GM23338 (cell line): ENCODE measurements around the gene RINT1. TPM values are rescaled to one million over a fixed set of nuclear protein-coding genes. Genes with fewer than 3 reads are reported as not detected.

ENCODE experiments used
- ATAC-seq: fragments of 200-7000 bp; cut with Tn5 transposase; 3 replicates; pipeline ENCODE4 v1.9.1; 2020
- DNase-seq: peaks from one replicate; pipeline ENCODE4 v3.0.0-alpha.2; 2015; ENCODE audit warnings: low spot score
- H2AFZ ChIP-seq: fragments of 200-600 bp; sonication (generic); 2 replicates; pipeline ENCODE4 v1.8.0; 2016; ENCODE audit warnings: antibody characterized with exemption, mild to moderate bottlenecking, moderate library complexity
- H3F3A ChIP-seq: fragments of 200-600 bp; sonication (generic); replicated peaks from 2 replicates; pipeline ENCODE4 v1.8.0; 2017; ENCODE audit warnings: antibody characterized with exemption, mixed run types, low read depth
- H3K27ac ChIP-seq: fragments of 200-600 bp; sonication (generic); 2 replicates; pipeline ENCODE4 v1.6.1; 2016; ENCODE audit warnings: low read depth
- H3K27me3 ChIP-seq: fragments of 200-600 bp; sonication (generic); 2 replicates; pipeline ENCODE4 v1.8.0; 2016; ENCODE audit warnings: mild to moderate bottlenecking, mixed run types, moderate library complexity; ENCODE audit not compliant: insufficient read depth
- H3K36me3 ChIP-seq: fragments of 200-600 bp; sonication (generic); 2 replicates; pipeline ENCODE4 v1.8.0; 2016; ENCODE audit warnings: mild to moderate bottlenecking; ENCODE audit not compliant: insufficient read depth
- H3K4me1 ChIP-seq: fragments of 200-600 bp; sonication (generic); 2 replicates; pipeline ENCODE4 v1.8.0; 2016; ENCODE audit warnings: mild to moderate bottlenecking, moderate library complexity; ENCODE audit not compliant: insufficient read depth
- H3K4me2 ChIP-seq: fragments of 200-600 bp; sonication (generic); 2 replicates; pipeline ENCODE4 v1.7.1; 2017; ENCODE audit warnings: mixed run types
- H3K4me3 ChIP-seq: fragments of 200-600 bp; sonication (generic); 2 replicates; pipeline ENCODE4 v1.6.1; 2016; ENCODE audit warnings: mixed run types
- H3K79me2 ChIP-seq: fragments of 200-600 bp; sonication (generic); replicated peaks from 2 replicates; pipeline ENCODE4 v1.8.0; 2017; ENCODE audit warnings: mild to moderate bottlenecking; ENCODE audit not compliant: insufficient read depth
- H3K9me2 ChIP-seq: fragments of 200-600 bp; sonication (generic); 2 replicates; pipeline ENCODE4 v1.8.0; 2017; ENCODE audit not compliant: insufficient read depth
- H4K20me1 ChIP-seq: fragments of 200-600 bp; sonication (generic); replicated peaks from 2 replicates; pipeline ENCODE4 v1.8.0; 2017; ENCODE audit warnings: mild to moderate bottlenecking; ENCODE audit not compliant: insufficient read depth
- H3K27ac Mint-ChIP-seq: 2 replicates; pipeline ENCODE4 v1.8.0; 2020; ENCODE audit warnings: inconsistent platforms, mild to moderate bottlenecking, moderate library complexity, mixed read lengths
- H3K27me3 Mint-ChIP-seq: 3 replicates; pipeline ENCODE4 v1.8.0; 2022; ENCODE audit warnings: low read depth, mild to moderate bottlenecking, moderate library complexity, mixed read lengths, inconsistent platforms; ENCODE audit not compliant: insufficient read depth, poor library complexity
- H3K36me3 Mint-ChIP-seq: 3 replicates; pipeline ENCODE4 v1.8.0; 2021; ENCODE audit warnings: low read depth, mild to moderate bottlenecking, inconsistent platforms, moderate library complexity, mixed read lengths
- H3K4me1 Mint-ChIP-seq: 3 replicates; pipeline ENCODE4 v1.8.0; 2020; ENCODE audit warnings: mild to moderate bottlenecking, inconsistent platforms, mixed read lengths
- H3K4me3 Mint-ChIP-seq: 3 replicates; pipeline ENCODE4 v1.8.0; 2021; ENCODE audit warnings: moderate library complexity, mild to moderate bottlenecking, inconsistent platforms, mixed read lengths
- H3K9me3 Mint-ChIP-seq: 3 replicates; pipeline ENCODE4 v1.8.0; 2020; ENCODE audit warnings: moderate library complexity, mild to moderate bottlenecking, inconsistent platforms, mixed read lengths
- EZH2 ChIP-seq: fragments of 200-600 bp; sonication (generic); IDR thresholded peaks from one replicate; pipeline ENCODE4 v1.8.0; 2017; ENCODE audit warnings: antibody characterized with exemption, mild to moderate bottlenecking, low read depth; ENCODE audit not compliant: unreplicated experiment
- STAT1 ChIP-seq: IDR thresholded peaks from one replicate; pipeline ENCODE4 v1.6.1; 2016; ENCODE audit warnings: antibody characterized with exemption; ENCODE audit not compliant: unreplicated experiment
- ZNF462 ChIP-seq: fragments of 250-450 bp; sonication (Bioruptor Pico); IDR thresholded peaks from 2 replicates; pipeline ENCODE4 v1.5.0; 2020; ENCODE audit warnings: mild to moderate bottlenecking, moderate library complexity
- polyA plus RNA-seq: library from polyadenylated mRNA; unstranded; fragments of >200 nt; fragmentation: Nextera tagmentation; extraction: Ambion mirVana; gene quantifications from 2 replicates; pipeline ENCODE4 v1.2.1, GENCODE V29; 2016
- total RNA-seq: library from RNA; depleted of rRNA; stranded (reverse); fragments of >200 nt; shearing (Covaris generic); gene quantifications from 2 replicates; pipeline ENCODE4 v1.2.3, GENCODE V29; 2014
- TF ChIP-seq, protein P1 (sequence below), 2 experiments: fragments of 200-600 bp in 1 of 2; sonication (generic) in 1 of 2; conservative IDR thresholded peaks; 2 replicates each; pipeline versions ENCODE4 v1.5.1 to v1.6.1; 2016 to 2017; ENCODE audit warnings: antibody characterized with exemption in 2 of 2, low read depth in 2 of 2, mild to moderate bottlenecking in 2 of 2, moderate library complexity in 1 of 2

The RINT1 gene
- total and polyA plus RNA-seq, 2 experiments from 2014 or later: 18.5 to 31.2 TPM

DNA sequence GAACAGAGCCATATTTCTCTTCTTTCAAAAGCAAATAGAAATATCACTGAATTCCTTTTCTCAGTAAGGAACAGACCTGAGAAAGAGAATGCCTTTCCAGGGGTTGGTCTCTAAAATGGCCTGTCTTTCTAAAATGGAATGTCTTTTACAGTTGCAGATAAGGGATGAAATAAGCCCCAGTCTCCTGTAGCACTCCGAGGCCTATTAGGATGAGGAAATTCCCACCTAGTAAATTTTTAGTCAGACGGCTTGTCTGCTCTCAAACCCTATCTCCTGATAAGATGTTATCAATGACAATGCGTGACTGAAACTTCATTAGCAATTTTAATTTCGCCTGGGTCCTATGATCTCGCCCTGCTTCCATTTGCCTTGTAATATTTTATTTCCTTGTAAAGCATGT is 52.2 kb downstream of the RINT1 start:
- TF ChIP-seq EZH2 (no peak), STAT1 (no peak)
- no peaks in the 10 kb centered on the region for H3K36me3 ChIP-seq
- H3K27ac ChIP-seq: no peak overlapping the region
- no peaks in the 10 kb centered on the region for H3K79me2 ChIP-seq
- H3K27ac Mint-ChIP-seq: no peak overlapping the region
- H4K20me1 ChIP-seq: no peaks in the 10 kb centered on the region
- H2AFZ ChIP-seq: no peak overlapping the region
- ATAC-seq (no peak), DNase-seq (peak; percentile 27)
- H3K9me3 Mint-ChIP-seq: peaks cover 17% of the 10 kb centered on the region
- no peaks in the 10 kb centered on the region for H3K27me3 ChIP-seq
- no peak overlapping the region for H3K4me3 ChIP-seq
- no peak overlapping the region for H3K4me2 ChIP-seq
- H3K27me3 Mint-ChIP-seq: peaks cover 13% of the 10 kb centered on the region
- no peaks in the 10 kb centered on the region; the same call in 1 of the 2 replicates for H3K4me1 ChIP-seq
- H3K4me1 Mint-ChIP-seq: peaks cover 23% of the 10 kb centered on the region
- H3K4me3 Mint-ChIP-seq: no peak overlapping the region
- H3F3A ChIP-seq: no peaks in the 10 kb centered on the region
- peaks cover 3% of the 10 kb centered on the region; the same call in 1 of the 2 replicates for H3K9me2 ChIP-seq
- H3K36me3 Mint-ChIP-seq: peaks cover 11% of the 10 kb centered on the region

DNA sequence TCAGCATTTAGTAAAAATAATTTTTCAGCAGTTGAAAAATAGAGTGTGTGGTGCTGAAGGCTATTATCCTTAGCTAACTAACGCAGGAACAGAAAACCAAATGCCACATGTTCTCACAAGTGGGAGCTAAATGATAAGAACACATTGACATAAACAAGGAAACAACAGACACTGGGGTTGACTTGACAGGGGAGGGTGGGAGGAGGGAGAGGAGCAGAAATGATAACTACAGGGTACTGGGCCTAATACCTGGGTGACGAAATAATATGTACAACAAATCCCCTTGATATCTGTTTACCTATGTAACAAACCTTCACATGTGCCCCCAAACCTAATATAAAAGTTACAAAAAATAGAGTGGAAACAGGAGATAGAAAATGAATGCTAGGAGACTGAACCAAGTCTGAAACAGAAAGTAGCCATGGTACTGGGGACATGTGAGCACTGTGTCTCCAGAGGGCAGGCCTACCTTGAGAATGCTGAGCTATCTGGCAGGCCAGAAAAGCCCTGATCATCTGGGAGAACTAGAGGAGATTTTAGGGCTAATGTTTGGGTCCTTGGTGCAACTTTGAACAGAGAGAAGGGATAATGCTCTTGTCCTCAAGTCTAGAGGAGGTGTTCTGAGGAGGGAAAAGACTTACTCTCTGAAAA is 54.0 kb downstream of the RINT1 start:
- H3K27ac ChIP-seq: 0 out of 2 replicates have a peak overlapping the region, but pooled peaks have one; percentile 27
- peaks cover 11% of the 10 kb centered on the region for H3K36me3 Mint-ChIP-seq
- H3K9me3 Mint-ChIP-seq: peaks cover 17% of the 10 kb centered on the region
- H3K27ac Mint-ChIP-seq: no peak overlapping the region
- peaks cover 16% of the 10 kb centered on the region for H3K4me1 Mint-ChIP-seq
- no peak overlapping the region for H3K4me3 ChIP-seq
- H2AFZ ChIP-seq: no peak overlapping the region
- no peak overlapping the region for H3K4me3 Mint-ChIP-seq
- H3F3A ChIP-seq: no peaks in the 10 kb centered on the region; the same call in 1 of the 2 replicates
- no peak for TF ChIP-seq ZNF462 (CRISPR knock-in tag)
- TF ChIP-seq, protein P1, sequence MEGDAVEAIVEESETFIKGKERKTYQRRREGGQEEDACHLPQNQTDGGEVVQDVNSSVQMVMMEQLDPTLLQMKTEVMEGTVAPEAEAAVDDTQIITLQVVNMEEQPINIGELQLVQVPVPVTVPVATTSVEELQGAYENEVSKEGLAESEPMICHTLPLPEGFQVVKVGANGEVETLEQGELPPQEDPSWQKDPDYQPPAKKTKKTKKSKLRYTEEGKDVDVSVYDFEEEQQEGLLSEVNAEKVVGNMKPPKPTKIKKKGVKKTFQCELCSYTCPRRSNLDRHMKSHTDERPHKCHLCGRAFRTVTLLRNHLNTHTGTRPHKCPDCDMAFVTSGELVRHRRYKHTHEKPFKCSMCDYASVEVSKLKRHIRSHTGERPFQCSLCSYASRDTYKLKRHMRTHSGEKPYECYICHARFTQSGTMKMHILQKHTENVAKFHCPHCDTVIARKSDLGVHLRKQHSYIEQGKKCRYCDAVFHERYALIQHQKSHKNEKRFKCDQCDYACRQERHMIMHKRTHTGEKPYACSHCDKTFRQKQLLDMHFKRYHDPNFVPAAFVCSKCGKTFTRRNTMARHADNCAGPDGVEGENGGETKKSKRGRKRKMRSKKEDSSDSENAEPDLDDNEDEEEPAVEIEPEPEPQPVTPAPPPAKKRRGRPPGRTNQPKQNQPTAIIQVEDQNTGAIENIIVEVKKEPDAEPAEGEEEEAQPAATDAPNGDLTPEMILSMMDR (conservative IDR thresholded peaks at IDR 0.05; ENCODE audit: low read depth in 2 of 2): peak in 1 of 2 experiments; percentile 33; a peak in 2 of 4 replicates
- peaks cover 8% of the 10 kb centered on the region for H3K27me3 Mint-ChIP-seq
- no peak overlapping the region for H3K4me2 ChIP-seq
- no peaks in the 10 kb centered on the region for H4K20me1 ChIP-seq
- H3K36me3 ChIP-seq: no peaks in the 10 kb centered on the region
- H3K27me3 ChIP-seq: no peaks in the 10 kb centered on the region
- no peak for ATAC-seq
- peaks cover 3% of the 10 kb centered on the region; the same call in 1 of the 2 replicates for H3K9me2 ChIP-seq
- H3K79me2 ChIP-seq: no peaks in the 10 kb centered on the region
- no peak for DNase-seq
- H3K4me1 ChIP-seq: no peaks in the 10 kb centered on the region; the same call in 1 of the 2 replicates
